Panc1 (cell line): ENCODE data around the gene CCL13. TPM values are rescaled to one million over a fixed set of nuclear protein-coding genes. Genes with fewer than 3 reads are reported as not detected.

Experiments
- ATAC-seq: fragments of 200-7000 bp; cut with Tn5 transposase; 2 replicates; pipeline ENCODE4 v1.9.1; 2020; ENCODE audit warnings: mild to moderate bottlenecking, moderate library complexity
- BruUV-seq: library from RNA; stranded (reverse); fragments of 400-500 nt; replicated peaks from 2 replicates; lab custom pipeline; 2021; lab: Mats Ljungman, UMichigan
- CTCF ChIA-PET: fragments of 300-600 bp; sonication (Branson Sonifier 250); formaldehyde crosslinking; loops from one replicate; lab custom pipeline; 2022; ENCODE audit warnings: antibody characterized with exemption; lab: Charles Lee
- POLR2A ChIA-PET: fragments of 300-600 bp; sonication (Branson Sonifier 250); formaldehyde crosslinking; loops from one replicate; lab custom pipeline; 2022; ENCODE audit warnings: antibody characterized with exemption; lab: Charles Lee
- DNase-seq: peaks from one replicate; pipeline ENCODE4 v3.0.0-alpha.2; 2010; ENCODE audit warnings: low read depth, low spot score
- H3K27ac ChIP-seq: 2 replicates; pipeline ENCODE4 v1.5.1; 2011; ENCODE audit warnings: mild to moderate bottlenecking, low read length, inconsistent platforms
- H3K27me3 ChIP-seq: fragments of 200-500 bp; sonication (Bioruptor generic); 2 replicates; pipeline ENCODE4 v1.6.0; 2014; ENCODE audit warnings: low read length, inconsistent platforms; ENCODE audit not compliant: control insufficient read depth, insufficient read depth
- H3K36me3 ChIP-seq: fragments of 200-500 bp; sonication (Bioruptor generic); 2 replicates; pipeline ENCODE4 v1.5.1; 2014; ENCODE audit warnings: inconsistent platforms, mild to moderate bottlenecking, low read length, moderate library complexity; ENCODE audit not compliant: control insufficient read depth, insufficient read depth
- H3K4me1 ChIP-seq: 2 replicates; pipeline ENCODE4 v1.5.1; 2011; ENCODE audit warnings: inconsistent platforms, mild to moderate bottlenecking, low read length, moderate library complexity; ENCODE audit not compliant: control insufficient read depth, insufficient read depth
- H3K4me3 ChIP-seq, 2 experiments: 2 replicates each; pipeline ENCODE4 v1.5.1; 2011 to 2012; ENCODE audit warnings: low read depth in 2 of 2, low read length in 2 of 2, mild to moderate bottlenecking in 2 of 2, inconsistent platforms in 1 of 2, moderate library complexity in 1 of 2
- H3K9me3 ChIP-seq: fragments of 200-500 bp; sonication (Bioruptor generic); 2 replicates; pipeline ENCODE4 v1.5.1; 2014; ENCODE audit warnings: low read depth, mild to moderate bottlenecking, inconsistent platforms, low read length, moderate library complexity; ENCODE audit not compliant: control insufficient read depth, insufficient read depth
- POLR2AphosphoS5 ChIP-seq: IDR thresholded peaks from 2 replicates; pipeline ENCODE4 v1.6.1; 2012; ENCODE audit warnings: mild to moderate bottlenecking, low read depth, low read length, moderate library complexity
- SIN3A ChIP-seq: IDR thresholded peaks from 2 replicates; pipeline ENCODE4 v1.6.1; 2012; ENCODE audit warnings: low read depth, mild to moderate bottlenecking, low read length, moderate library complexity, borderline replicate concordance; ENCODE audit not compliant: insufficient read depth
- TCF7L2 ChIP-seq: IDR thresholded peaks from 2 replicates; pipeline ENCODE4 v1.6.1; 2011; ENCODE audit warnings: mild to moderate bottlenecking, low read depth, low read length, inconsistent platforms
- in situ Hi-C: cut with HindIII; loops from 2 replicates; pipeline ENCODE4 v1.10.0; 2016; ENCODE audit warnings: low sequenced_read_pairs, low pct_unique_long_range_greater_than_20kb
- intact Hi-C: fragments of 100-400 bp; cut with micrococcal nuclease; formaldehyde crosslinking; loops from one replicate; pipeline ENCODE4 v1.10.0; 2022; ENCODE audit not compliant: unreplicated experiment
- total RNA-seq: library from RNA; stranded (reverse); gene quantifications from one replicate; pipeline ENCODE4 v1.2.1, GENCODE V29; 2021; ENCODE audit not compliant: unreplicated experiment
- TF ChIP-seq, protein P1 (sequence below): fragments of 450-650 bp; IDR thresholded peaks from 2 replicates; pipeline ENCODE4 v1.5.1; 2017; ENCODE audit warnings: mild to moderate bottlenecking
- TF ChIP-seq, protein P2 (sequence below), 2 experiments: IDR thresholded peaks; 2 replicates each; pipeline ENCODE4 v1.6.1; 2011 to 2012; ENCODE audit warnings: low read depth in 2 of 2, control low read depth in 1 of 2, low read length in 1 of 2, mild to moderate bottlenecking in 1 of 2, moderate library complexity in 1 of 2; ENCODE audit not compliant: insufficient read depth in 1 of 2

The CCL13 gene
- total RNA-seq, 1 experiment from 2014 or later, result not detected

DNA sequence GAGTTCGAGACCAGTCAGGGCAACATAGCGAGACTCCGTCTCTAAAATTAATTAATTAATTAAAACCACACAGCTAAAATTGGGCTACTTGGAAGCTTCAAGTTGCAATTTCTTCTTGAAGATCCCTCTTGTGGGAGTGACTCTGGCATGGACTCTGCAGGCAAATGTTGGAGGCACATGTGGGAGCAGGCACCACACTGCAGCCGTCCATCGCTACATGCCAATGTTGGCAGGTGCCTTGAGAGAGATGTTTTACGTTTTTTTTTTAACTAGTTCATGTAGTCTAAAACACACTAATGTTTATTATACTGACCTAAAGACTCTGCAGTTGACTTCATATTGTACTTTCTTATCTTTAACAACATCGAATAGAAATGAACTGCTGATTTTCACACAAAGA, 45.0 kb upstream of the CCL13 start:
- CTCF ChIA-PET, result no interaction called here
- TF ChIP-seq POLR2AphosphoS5, result no peak
- TF ChIP-seq, protein P1, sequence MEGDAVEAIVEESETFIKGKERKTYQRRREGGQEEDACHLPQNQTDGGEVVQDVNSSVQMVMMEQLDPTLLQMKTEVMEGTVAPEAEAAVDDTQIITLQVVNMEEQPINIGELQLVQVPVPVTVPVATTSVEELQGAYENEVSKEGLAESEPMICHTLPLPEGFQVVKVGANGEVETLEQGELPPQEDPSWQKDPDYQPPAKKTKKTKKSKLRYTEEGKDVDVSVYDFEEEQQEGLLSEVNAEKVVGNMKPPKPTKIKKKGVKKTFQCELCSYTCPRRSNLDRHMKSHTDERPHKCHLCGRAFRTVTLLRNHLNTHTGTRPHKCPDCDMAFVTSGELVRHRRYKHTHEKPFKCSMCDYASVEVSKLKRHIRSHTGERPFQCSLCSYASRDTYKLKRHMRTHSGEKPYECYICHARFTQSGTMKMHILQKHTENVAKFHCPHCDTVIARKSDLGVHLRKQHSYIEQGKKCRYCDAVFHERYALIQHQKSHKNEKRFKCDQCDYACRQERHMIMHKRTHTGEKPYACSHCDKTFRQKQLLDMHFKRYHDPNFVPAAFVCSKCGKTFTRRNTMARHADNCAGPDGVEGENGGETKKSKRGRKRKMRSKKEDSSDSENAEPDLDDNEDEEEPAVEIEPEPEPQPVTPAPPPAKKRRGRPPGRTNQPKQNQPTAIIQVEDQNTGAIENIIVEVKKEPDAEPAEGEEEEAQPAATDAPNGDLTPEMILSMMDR, result no peak
- TF ChIP-seq SIN3A, result no peak
- TF ChIP-seq, protein P2, sequence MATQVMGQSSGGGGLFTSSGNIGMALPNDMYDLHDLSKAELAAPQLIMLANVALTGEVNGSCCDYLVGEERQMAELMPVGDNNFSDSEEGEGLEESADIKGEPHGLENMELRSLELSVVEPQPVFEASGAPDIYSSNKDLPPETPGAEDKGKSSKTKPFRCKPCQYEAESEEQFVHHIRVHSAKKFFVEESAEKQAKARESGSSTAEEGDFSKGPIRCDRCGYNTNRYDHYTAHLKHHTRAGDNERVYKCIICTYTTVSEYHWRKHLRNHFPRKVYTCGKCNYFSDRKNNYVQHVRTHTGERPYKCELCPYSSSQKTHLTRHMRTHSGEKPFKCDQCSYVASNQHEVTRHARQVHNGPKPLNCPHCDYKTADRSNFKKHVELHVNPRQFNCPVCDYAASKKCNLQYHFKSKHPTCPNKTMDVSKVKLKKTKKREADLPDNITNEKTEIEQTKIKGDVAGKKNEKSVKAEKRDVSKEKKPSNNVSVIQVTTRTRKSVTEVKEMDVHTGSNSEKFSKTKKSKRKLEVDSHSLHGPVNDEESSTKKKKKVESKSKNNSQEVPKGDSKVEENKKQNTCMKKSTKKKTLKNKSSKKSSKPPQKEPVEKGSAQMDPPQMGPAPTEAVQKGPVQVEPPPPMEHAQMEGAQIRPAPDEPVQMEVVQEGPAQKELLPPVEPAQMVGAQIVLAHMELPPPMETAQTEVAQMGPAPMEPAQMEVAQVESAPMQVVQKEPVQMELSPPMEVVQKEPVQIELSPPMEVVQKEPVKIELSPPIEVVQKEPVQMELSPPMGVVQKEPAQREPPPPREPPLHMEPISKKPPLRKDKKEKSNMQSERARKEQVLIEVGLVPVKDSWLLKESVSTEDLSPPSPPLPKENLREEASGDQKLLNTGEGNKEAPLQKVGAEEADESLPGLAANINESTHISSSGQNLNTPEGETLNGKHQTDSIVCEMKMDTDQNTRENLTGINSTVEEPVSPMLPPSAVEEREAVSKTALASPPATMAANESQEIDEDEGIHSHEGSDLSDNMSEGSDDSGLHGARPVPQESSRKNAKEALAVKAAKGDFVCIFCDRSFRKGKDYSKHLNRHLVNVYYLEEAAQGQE (IDR thresholded peaks at IDR 0.05; ENCODE audit: insufficient read depth in 1 of 2, low read depth in 2 of 2, low read length in 1 of 2), result no peak
- no peak for TF ChIP-seq TCF7L2
- Histone ChIP-seq H3K4me3 (no peak overlapping the region), H3K27me3 (no peaks in the 10 kb centered on the region), H3K9me3 (no peaks in the 10 kb centered on the region), H3K27ac (no peak overlapping the region), H3K36me3 (no peaks in the 10 kb centered on the region), H3K4me1 (no peaks in the 10 kb centered on the region)
- BruUV-seq, result no TSS peak
- DNase-seq (no peak), ATAC-seq (no peak)
- POLR2A ChIA-PET, result no interaction called here
- intact Hi-C loops, result no loop called here
- in situ Hi-C loops, result no loop called here

DNA sequence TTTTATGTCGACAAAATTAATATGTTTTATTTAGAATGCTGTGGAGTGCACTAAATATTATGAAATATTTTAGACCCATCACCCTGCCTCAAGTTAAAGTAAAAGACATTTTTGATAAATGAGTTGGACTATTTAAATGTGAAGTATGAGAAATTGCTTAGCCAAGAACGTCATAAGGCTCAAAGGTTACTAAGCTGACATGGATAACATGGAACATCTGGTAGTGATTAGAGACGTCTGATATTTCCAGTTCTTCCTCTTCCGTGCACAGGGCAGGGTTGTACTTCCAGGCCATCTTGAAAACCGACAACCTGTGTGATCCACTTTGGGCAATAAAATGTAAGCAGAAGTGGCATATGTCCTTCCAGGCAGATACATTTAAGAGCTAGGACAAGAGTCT, 44.2 kb upstream of the CCL13 start:
- in situ Hi-C loops, result no loop called here
- no peaks in the 10 kb centered on the region for H3K4me1 ChIP-seq
- no peaks in the 10 kb centered on the region for H3K9me3 ChIP-seq
- ChIA-PET POLR2A (no interaction called here), CTCF (no interaction called here)
- ATAC-seq (no peak), DNase-seq (no peak)
- no peak overlapping the region for H3K27ac ChIP-seq
- no peak for TF ChIP-seq SIN3A
- no peak for TF ChIP-seq TCF7L2
- no peak for TF ChIP-seq POLR2AphosphoS5
- TF ChIP-seq, protein P2 (IDR thresholded peaks at IDR 0.05; ENCODE audit: insufficient read depth in 1 of 2, low read depth in 2 of 2, low read length in 1 of 2), result no peak
- TF ChIP-seq, protein P1, result no peak
- H3K4me3 ChIP-seq, result no peak overlapping the region
- no peaks in the 10 kb centered on the region for H3K36me3 ChIP-seq
- no peaks in the 10 kb centered on the region for H3K27me3 ChIP-seq
- intact Hi-C loops, result no loop called here
- BruUV-seq, result no TSS peak
